Left colon (tissue), 2 donors: ENCODE results near the gene TAF9B. TPM values are rescaled to one million over a fixed set of nuclear protein-coding genes. Genes with fewer than 3 reads are reported as not detected.
"Not testable (repeated sequence)": the region's sequence is repeated elsewhere in the genome, so short reads cannot be mapped to it uniquely, and the experiment has no call there.

Source experiments
- ATAC-seq: fragments of 200-7000 bp; cut with Tn5 transposase; one replicate; pipeline ENCODE4 v1.9.1; 2020; ENCODE audit warnings: mild to moderate bottlenecking, moderate library complexity
- DNase-seq, 2 donors: peaks; one replicate each; pipeline ENCODE4 v3.0.0-alpha.2; 2020
- intact Hi-C, 2 donors: fragments of 100-400 bp; cut with DNase I in 1 of 2; cut with micrococcal nuclease in 1 of 2; formaldehyde crosslinking; loops; one replicate each; pipeline versions ENCODE4 v1.11.2 to v1.14.0; 2022; cut with DNase I, micrococcal nuclease
- total RNA-seq, 2 donors: library from RNA; stranded (reverse); fragmentation: NEBNext Ultra II Directional; extraction: Animal tissue kit (Norgen Biotek cat#: 25700); gene quantifications; one replicate each; pipeline ENCODE4 v1.2.1, GENCODE V29; 2021
- donor health status: DM: no; HTN: no; CAD: no.
- donor health status: DM: yes; HTN: yes; CAD: no.

The TAF9B gene
- total RNA-seq, 2 donors from 2014 or later, result 3.7 to 5.4 TPM

DNA sequence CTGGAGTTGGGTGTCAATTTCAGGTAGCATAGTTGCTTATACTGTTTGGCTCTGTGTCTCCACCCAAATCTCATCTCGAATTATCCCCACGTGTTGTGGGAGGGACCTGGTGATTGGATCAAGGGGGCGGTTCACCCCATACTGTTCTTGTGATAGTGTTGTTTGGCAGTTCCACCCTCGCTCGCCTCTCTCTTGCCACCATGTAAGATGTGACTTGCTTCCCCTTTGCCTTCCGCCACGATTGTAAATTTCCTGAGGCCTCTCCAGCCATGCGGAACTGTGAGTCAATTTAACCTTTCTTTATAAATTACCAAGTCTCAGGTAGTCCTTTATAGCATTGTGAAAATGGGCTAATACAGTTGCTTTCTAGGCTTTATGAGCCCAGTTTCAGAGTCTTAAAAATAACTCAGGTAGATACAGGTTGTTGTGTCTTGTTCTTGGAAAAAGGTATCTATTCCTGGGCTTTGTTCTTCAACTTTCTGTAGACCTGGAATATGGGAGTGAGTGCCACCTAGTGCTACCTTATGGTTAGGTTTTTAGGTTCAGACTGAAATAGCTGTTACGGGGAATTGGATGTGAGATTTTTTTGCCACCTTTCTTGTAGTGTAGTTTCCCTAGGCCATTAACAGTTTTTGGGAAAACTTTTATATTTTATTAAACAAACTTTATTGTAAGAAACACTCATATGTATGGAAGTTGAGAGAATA is 19.8 kb downstream of the TAF9B start:
- ATAC-seq, result peak; percentile 60
- no peak for DNase-seq

DNA sequence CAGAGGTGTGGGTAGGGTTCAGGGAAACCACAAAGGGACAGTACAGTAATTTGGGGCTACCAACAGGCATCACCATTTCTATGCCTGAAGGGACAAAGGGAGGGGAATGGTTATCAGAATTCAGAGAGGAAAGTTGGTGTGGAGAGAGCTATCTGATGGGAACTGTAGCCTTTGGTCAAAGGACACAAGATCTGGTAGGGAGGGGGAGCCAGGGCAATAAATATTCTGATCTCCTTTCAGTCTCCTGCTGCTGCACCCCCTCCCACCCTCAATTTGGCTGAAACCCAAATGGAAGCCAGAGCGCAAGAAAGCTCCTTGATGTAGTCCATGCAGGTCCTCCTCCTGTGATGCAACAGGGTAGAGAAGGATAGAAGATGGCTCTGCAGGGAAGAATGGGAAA is 20.8 kb downstream of the TAF9B start:
- ATAC-seq (no peak), DNase-seq (no peak)
- intact Hi-C loops, result no loop called here

More for the DNA sequence above, 19.8 kb downstream of the TAF9B start:
- intact Hi-C loops, result no loop called here

DNA sequence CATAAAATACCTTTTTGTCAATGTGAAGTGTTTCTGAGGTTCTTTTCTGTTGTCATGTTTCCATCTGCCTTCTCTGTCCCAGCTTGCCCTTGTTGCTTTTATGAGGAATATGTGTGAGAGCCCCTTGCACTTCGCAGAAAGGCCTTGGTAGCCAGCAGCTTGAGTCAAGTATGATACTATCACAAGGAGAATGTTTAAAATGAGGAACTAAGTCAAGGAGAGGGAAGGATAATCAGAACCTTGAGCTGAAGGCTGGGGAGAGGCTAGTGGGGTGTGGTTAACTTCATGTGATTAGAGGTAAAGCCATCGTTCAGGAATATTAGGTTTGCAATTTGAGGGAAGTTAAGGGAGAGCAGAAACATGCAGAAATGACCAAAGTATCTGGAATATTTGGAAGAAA is 22.7 kb downstream of the TAF9B start:
- intact Hi-C loops, result no loop called here
- DNase-seq, result no peak
- ATAC-seq, result no peak

DNA sequence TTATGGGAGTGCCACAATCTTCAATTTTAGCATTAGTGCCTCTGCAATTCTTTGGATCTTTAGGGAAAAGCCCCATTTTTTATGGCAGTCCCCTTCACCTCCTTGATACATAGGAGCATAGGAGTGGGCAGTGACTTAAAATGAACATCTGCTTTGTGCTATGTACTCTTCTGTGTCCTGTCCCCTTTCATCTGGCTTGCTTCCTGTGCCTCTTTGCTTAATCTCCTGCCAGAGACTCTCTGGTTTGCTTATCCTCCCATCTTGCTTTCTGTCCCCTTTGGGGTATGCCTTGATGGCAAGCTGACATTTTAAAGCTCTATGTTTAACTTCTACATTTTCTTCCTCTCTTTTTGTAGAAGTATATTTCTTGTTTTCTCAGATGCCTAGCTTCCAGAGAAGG is 23.1 kb downstream of the TAF9B start:
- ATAC-seq (no peak), DNase-seq (no peak)
- intact Hi-C loops, result no loop called here

DNA sequence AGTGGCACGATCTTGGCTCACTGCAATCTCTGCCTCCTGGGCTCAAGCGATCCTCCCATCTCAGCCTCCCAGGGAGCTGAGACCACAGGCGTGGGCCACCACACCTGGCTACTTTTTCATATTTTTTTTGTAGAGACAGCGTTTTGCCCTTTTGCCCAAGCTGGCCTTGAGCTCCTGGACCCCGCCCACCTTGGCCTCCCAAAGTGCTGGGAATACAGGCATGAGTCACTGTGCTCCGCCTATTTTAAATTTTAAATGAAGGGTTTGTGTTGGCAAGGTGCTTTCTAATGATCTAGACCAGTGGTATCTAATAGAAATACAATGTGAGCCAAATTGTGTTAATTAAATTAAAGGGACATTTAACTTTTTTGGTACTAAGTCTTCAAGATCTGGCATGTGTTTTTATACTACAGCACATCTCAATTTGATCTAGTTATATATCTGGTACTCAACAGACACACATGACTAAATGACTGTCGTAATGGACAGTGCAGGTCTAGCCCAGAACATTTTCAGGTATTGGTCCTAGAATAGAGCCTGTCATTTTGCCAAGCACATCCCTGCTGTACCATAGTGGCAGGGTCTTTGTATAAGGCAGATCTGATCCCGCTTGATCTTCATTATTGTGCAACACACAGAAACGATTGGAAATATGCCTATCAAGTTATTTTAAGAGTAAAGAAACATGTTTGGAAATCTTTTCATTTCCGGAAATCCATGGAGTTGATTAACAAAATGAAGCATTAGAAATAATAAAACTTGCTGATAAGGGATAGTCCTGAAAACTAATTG is 28.1 kb downstream of the TAF9B start:
- DNase-seq (peak in 1 of 2 donors; percentile 11), ATAC-seq (no peak)
- intact Hi-C loops, result no loop called here

DNA sequence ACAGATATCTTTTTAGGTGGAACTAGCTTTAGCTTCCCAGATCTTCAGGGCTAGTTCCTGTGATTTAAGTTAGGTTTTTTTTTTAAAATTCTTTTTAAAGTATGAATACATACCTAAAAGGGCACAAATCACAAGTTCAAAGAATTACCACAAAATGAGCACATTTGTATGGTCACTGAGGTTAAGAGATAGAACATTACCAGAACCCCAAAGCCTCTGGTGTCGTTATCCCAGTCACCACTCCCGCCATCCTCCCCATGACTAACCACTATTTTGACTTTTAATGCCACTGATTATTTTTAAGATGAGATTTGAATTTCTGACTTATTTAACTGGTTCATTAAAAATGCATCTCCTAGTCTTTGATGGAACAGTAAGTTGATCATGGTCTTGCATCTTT is 30.0 kb downstream of the TAF9B start:
- DNase-seq, result no peak
- no peak for ATAC-seq
- intact Hi-C loops, result no loop called here

DNA sequence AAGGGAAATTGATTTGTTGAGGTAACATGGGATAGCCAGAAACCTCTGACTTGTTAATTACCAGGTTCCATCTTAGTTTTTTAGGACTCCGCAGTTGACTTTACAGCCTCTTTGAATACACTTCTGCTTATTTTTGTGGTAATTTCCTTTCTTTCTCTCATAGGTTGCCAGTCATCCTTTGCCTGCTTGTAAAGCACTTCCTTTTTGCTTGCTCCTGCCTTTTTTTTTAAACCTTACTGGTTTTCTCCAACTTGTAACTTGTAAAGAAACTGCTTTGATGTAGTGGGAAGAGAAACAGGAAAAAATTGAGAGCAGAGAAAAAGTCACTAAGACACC is 32.8 kb downstream of the TAF9B start:
- intact Hi-C loops, result no loop called here
- no peak for ATAC-seq
- DNase-seq, result no peak

DNA sequence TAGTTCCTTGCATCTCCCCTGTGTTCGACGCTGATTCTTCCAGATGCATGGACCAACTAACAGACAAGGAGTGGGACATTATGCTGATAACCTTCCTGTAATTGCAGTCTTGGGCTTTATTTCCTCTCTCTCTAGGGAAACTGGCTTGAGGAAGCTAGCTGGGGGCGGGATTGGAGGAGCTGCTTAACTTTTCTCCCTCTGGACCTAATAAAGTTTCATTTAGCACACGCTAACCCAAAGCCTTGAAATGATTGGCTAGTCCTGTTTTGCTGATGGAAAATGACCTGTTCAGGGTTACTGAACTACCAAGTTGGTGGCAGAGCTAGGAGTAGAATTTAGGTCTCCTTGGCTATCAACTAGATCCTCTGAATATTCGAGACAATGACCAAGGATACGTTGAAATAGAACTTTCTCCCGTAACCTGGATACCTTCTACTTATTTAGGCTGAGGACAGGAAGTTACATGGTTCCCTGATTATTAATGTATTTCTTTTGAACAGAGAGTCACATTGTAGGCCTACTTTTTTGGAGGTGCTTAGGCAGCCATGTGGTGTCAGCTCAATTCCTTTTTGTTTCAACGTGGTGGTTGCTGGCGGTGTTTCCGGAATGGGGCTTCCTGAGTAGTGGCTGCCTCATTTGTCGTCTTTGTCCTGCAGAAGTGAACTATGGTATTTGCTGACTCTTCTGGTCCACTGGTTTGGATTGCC is 33.4 kb downstream of the TAF9B start:
- DNase-seq (no peak), ATAC-seq (no peak)
- intact Hi-C loops, result no loop called here

DNA sequence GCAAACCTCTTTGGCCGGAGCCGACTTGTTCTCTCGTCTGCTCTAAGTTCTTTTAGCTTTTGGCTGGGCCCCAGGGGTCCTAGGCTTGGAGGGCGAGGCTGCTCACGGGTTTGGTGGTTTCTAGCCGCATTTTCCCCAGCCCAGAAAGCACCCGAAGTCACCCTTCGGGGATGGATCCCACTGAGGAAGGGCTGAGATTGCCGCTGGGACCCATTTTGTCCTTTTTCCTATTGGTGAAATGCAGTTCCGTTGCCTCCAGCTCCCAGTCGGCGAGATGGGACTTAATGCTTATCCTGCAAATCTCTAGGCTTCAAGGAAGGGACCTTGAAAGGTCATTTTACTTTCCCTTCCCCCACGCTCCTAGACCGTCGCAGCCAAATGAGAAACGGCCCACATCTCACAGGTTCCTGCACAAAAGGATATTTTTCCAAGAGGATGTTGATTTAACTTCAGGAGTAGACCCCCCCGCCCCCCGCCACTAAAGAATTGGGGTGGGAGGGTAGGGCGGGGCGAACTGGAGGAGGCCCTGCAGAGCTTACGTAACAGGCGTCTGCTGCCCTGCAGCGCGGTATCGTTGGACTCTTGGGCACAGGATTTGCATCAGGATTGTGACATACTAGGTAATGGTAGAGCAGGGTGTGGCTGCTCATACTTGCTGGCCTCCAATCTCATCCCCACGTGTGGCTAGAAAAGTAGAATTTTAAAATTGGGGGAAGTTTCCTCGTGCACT is 34.8 kb downstream of the TAF9B start:
- ATAC-seq (peak; percentile 76), DNase-seq (peak; percentile 58 to 74)
- intact Hi-C loops, result no loop called here

DNA sequence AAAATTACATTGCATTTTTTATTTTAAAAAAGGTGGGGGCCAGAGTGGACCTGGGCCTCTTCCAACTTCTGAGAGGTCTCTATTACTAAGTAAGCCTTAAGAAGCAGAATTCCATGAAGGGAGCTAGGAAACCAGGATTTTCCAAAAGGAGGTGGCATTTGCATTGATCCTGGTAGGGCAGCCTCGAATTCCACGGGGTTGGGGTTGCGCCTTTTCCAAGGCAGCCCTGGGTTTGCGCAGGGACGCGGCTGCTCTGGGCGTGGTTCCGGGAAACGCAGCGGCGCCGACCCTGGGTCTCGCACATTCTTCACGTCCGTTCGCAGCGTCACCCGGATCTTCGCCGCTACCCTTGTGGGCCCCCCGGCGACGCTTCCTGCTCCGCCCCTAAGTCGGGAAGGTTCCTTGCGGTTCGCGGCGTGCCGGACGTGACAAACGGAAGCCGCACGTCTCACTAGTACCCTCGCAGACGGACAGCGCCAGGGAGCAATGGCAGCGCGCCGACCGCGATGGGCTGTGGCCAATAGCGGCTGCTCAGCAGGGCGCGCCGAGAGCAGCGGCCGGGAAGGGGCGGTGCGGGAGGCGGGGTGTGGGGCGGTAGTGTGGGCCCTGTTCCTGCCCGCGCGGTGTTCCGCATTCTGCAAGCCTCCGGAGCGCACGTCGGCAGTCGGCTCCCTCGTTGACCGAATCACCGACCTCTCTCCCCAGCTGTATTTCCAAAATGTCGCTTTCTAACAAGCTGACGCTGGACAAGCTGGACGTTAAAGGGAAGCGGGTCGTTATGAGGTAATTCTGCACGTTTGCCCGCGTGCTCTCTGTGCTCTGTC is 35.6 kb downstream of the TAF9B start, which contains the start of gene PGK1:
Gene PGK1, plus strand, starts transcription at position 626 of the 824 bp plus-strand sequence. Its CDS starts 93 bp downstream, at position 719.
- peak; percentile 93 to 96 for DNase-seq
- intact Hi-C loops, result no loop called here
- peak; percentile 94 for ATAC-seq

DNA sequence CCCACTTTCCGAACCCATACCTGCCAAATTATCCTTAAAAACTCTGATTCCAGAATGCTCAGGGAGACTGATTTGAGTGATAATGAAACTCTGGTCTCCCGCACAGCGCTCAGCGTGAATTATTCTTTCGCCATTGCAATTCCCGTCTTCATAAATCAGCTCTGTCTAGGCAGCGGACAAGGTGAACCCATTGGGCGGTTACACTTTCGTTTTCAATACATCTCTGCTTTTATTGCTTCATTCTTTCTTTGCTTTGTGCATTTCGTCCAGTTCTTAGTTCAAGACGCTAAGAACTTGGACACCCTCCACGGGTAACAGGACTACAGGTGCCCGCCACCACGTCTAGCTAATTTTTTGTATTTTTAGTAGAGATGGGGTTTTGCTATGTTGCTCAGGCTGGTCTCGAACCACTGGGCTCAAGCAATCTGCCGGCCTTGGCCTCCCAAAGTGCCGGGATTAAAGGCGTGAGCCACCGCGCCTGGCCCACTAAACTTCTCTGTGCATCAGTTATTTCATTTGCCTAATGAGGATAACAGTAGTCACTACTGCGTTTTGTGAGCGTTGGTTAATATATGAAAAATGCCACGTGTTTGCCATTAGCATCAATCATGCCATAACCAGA is 36.3 kb downstream of the TAF9B start:
- ATAC-seq (no peak), DNase-seq (peak in 1 of 2 donors; percentile 11)
- intact Hi-C loops, result no loop called here

DNA sequence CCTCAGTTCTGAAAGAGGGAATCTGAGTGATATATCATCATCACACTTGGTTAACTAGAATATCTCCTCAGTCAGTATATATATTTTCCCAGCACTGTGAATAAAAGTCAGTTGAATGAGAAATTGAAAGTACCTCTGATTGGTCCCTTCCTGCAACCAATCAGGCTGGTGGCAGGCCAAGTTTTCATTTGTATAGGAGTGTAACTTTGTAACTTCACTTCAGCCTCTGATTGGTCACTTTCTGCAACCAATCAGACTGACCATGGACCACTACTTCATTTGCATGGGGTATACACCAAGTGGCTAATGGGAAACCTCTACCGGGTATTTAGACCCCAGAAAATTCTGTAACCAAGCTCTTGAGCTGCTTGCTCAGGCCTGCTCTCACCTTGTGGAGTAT is 37.4 kb downstream of the TAF9B start:
- no peak for ATAC-seq
- intact Hi-C loops, result no loop called here
- DNase-seq, result no peak

DNA sequence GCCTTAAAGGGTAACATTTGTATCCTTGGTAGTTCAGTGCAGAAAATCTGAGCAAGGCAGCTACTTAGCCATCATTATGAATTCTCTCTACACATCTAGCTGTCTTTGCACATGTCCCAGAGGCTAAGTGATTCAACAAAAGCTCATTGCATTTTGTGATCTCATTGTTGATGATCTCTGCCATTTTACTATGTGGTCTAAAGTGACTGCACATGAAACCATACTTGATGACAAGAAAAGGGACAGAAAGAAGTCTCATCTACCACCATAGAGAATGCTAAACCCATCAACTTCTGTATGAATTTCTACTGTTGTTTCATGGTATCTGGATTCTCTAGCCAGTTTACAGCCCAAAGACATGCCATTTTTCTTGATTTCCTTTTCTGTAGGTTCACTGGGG is 41.3 kb downstream of the TAF9B start:
- ATAC-seq (no peak), DNase-seq (no peak)
- intact Hi-C loops, result no loop called here

DNA sequence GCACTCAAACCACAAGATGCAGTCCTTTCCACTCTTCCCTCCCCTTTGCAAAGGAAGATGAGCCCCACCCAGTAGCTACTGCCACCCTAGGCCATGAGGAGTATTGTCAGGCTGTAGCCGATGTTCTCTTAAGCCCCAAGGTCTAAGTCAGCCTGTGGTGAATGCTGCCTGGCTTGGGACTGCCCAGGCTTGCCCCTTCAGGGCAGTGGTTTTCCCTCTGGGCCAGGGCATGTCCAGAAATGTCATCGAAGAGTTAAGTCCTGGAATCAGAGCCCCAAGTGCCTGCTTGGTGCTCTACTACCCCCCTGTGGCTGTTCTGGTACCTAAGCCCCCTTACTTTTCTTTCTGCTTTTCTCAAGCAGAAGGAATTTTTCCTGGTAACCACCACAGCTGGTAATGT is 47.2 kb downstream of the TAF9B start:
- ATAC-seq (peak; percentile 26), DNase-seq (no peak)
- intact Hi-C loops, result no loop called here

DNA sequence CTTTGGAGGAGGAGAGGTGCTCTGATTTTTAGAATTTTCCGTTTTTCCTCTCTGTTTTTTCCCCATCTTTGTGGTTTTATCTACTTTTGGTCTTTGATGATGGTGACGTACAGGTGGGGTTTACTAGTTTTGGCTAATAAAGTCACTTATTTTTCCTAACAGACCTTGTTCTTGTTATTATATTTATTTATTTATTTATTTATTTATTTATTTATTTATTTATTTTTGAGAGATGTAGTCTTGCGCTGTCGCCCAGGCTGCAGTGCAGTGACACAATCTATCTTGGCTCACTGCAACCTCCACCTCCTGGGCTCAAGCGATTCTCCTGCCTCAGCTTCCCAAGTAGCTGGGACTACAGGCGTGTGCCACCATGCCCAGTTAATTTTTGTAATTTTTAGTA is 58.0 kb downstream of the TAF9B start:
- DNase-seq, intact Hi-C loops, ATAC-seq: not testable (repeated sequence)
